DOHH2 (cell line): ENCODE data around the gene PSME2.

ENCODE experiments used
- H3F3A ChIP-seq: fragments of 200-600 bp; sonication (generic), shearing (Covaris generic); 2 replicates; pipeline ENCODE4 v1.6.0; 2016; ENCODE audit warnings: antibody characterized with exemption, mild to moderate bottlenecking; ENCODE audit not compliant: control insufficient read depth, insufficient read depth
- H3K27ac ChIP-seq: fragments of 200-600 bp; sonication (generic); 2 replicates; pipeline ENCODE4 v1.5.1; 2014; ENCODE audit warnings: low read depth, mild to moderate bottlenecking, low read length, moderate library complexity
- H3K27me3 ChIP-seq: fragments of 200-600 bp; sonication (generic); 2 replicates; pipeline ENCODE4 v1.6.1; 2014; ENCODE audit warnings: mild to moderate bottlenecking, low read length, mixed read lengths; ENCODE audit not compliant: control insufficient read depth
- H3K36me3 ChIP-seq: fragments of 200-600 bp; sonication (generic); 2 replicates; pipeline ENCODE4 v1.6.1; 2014; ENCODE audit warnings: mild to moderate bottlenecking, low read length, moderate library complexity, mixed read lengths; ENCODE audit not compliant: control insufficient read depth
- H3K4me1 ChIP-seq: fragments of 200-600 bp; sonication (generic); 2 replicates; pipeline ENCODE4 v1.6.1; 2014; ENCODE audit warnings: mild to moderate bottlenecking, low read length, mixed read lengths; ENCODE audit not compliant: control insufficient read depth
- H3K4me2 ChIP-seq: fragments of 200-600 bp; sonication (generic); 2 replicates; pipeline ENCODE4 v1.6.0; 2014; ENCODE audit warnings: mild to moderate bottlenecking, low read length, moderate library complexity
- H3K4me3 ChIP-seq: fragments of 200-600 bp; sonication (generic); 2 replicates; pipeline ENCODE4 v1.5.1; 2014; ENCODE audit warnings: mild to moderate bottlenecking, low read length, mixed read lengths
- H3K79me2 ChIP-seq: fragments of 200-600 bp; sonication (generic); 2 replicates; pipeline ENCODE4 v1.6.1; 2014; ENCODE audit warnings: mild to moderate bottlenecking, low read length, mixed read lengths; ENCODE audit not compliant: control insufficient read depth
- H3K9me2 ChIP-seq: fragments of 200-600 bp; sonication (generic); replicated peaks from 2 replicates; pipeline ENCODE4 v1.6.1; 2014; ENCODE audit warnings: mild to moderate bottlenecking, low read length, mixed read lengths; ENCODE audit not compliant: control insufficient read depth
- H3K9me3 ChIP-seq: fragments of 200-600 bp; sonication (generic); 2 replicates; pipeline ENCODE4 v1.6.1; 2014; ENCODE audit warnings: antibody characterized with exemption, low read length, mixed read lengths; ENCODE audit not compliant: control insufficient read depth, insufficient read depth
- H4K20me1 ChIP-seq: fragments of 200-600 bp; sonication (generic); 2 replicates; pipeline ENCODE4 v1.6.0; 2014; ENCODE audit warnings: low read depth, mild to moderate bottlenecking, antibody characterized with exemption, low read length, moderate library complexity; ENCODE audit not compliant: control insufficient read depth, insufficient read depth
- CTCF ChIP-seq: fragments of 200-600 bp; sonication (generic); IDR thresholded peaks from one replicate; pipeline ENCODE4 v1.5.1; 2014; ENCODE audit warnings: antibody characterized with exemption, mild to moderate bottlenecking, low read depth, low read length; ENCODE audit not compliant: poor library complexity, severe bottlenecking
- EZH2phosphoT487 ChIP-seq: fragments of 200-600 bp; sonication (generic); IDR thresholded peaks from 2 replicates; pipeline ENCODE4 v1.6.1; 2017; ENCODE audit warnings: borderline replicate concordance, mild to moderate bottlenecking, antibody characterized with exemption, low read length, moderate library complexity, mixed read lengths

The PSME2 gene

GRCh38 chr14:24177041-24177825 lies 30.8 kb upstream of the PSME2 start:
- peaks cover 43% of the 10 kb centered on the region for H3K36me3 ChIP-seq

GRCh38 chr14:24176599-24176998 lies 30.2 kb upstream of the PSME2 start:
- no peak for TF ChIP-seq CTCF
- no peak for TF ChIP-seq EZH2phosphoT487
- Histone ChIP-seq H4K20me1 (no peaks in the 10 kb centered on the region), H3K4me3 (no peak overlapping the region), H3K79me2 (no peaks in the 10 kb centered on the region; the same call in 1 of the 2 replicates), H3K9me3 (no peaks in the 10 kb centered on the region), H3K9me2 (no peaks in the 10 kb centered on the region), H3K27me3 (no peaks in the 10 kb centered on the region), H3K27ac (no peak overlapping the region), H3F3A (peaks cover 5% of the 10 kb centered on the region; the same call in 1 of the 2 replicates), H3K36me3 (peaks cover 37% of the 10 kb centered on the region), H3K4me1 (peaks cover 10% of the 10 kb centered on the region), H3K4me2 (no peak overlapping the region)

More at GRCh38 chr14:24177041-24177825, 30.8 kb upstream of the PSME2 start:
- H3K9me3 ChIP-seq = no peaks in the 10 kb centered on the region
- no peaks in the 10 kb centered on the region for H4K20me1 ChIP-seq
- no peaks in the 10 kb centered on the region; the same call in 1 of the 2 replicates for H3K79me2 ChIP-seq
- TF ChIP-seq CTCF (no peak), EZH2phosphoT487 (no peak)
- no peak overlapping the region for H3K27ac ChIP-seq
- no peaks in the 10 kb centered on the region for H3K27me3 ChIP-seq
- peaks cover 4% of the 10 kb centered on the region for H3K4me1 ChIP-seq
- H3F3A ChIP-seq = peaks cover 5% of the 10 kb centered on the region; the same call in 1 of the 2 replicates
- H3K9me2 ChIP-seq = no peaks in the 10 kb centered on the region
- no peak overlapping the region for H3K4me2 ChIP-seq
- no peak overlapping the region for H3K4me3 ChIP-seq

- H3K79me2 ChIP-seq = no peaks in the 10 kb centered on the region; the same call in 1 of the 2 replicates
- peak overlapping the region; percentile 78; the same call in 1 of the 2 replicates for H3K4me3 ChIP-seq
- peak overlapping the region; percentile 77 for H3K4me2 ChIP-seq
- H3F3A ChIP-seq = peaks cover 2% of the 10 kb centered on the region; the same call in 1 of the 2 replicates
- no peak for TF ChIP-seq EZH2phosphoT487
- no peak for TF ChIP-seq CTCF
- H3K27me3 ChIP-seq = no peaks in the 10 kb centered on the region
- no peaks in the 10 kb centered on the region for H3K9me2 ChIP-seq
- H3K4me1 ChIP-seq = peaks cover 22% of the 10 kb centered on the region
- H3K9me3 ChIP-seq = no peaks in the 10 kb centered on the region
- no peak overlapping the region for H3K27ac ChIP-seq
- no peaks in the 10 kb centered on the region for H4K20me1 ChIP-seq
- peaks cover 3% of the 10 kb centered on the region; the same call in 1 of the 2 replicates for H3K36me3 ChIP-seq
Observed at GRCh38 chr14:24172871-24173281, 26.5 kb upstream of the PSME2 start.
